H1 (cell line): ENCODE data around the gene JMJD7. TPM values are rescaled to one million over a fixed set of nuclear protein-coding genes. Genes with fewer than 3 reads are reported as not detected.

Experiments used
- CTCF ChIA-PET: fragments of 300-600 bp; sonication (Branson Sonifier 250); formaldehyde crosslinking; loops from one replicate; lab custom pipeline; 2021; ENCODE audit not compliant: partially characterized antibody; lab: Charles Lee
- POLR2A ChIA-PET: fragments of 300-600 bp; sonication (Branson Sonifier 250); formaldehyde crosslinking; loops from one replicate; lab custom pipeline; 2021; ENCODE audit warnings: inconsistent platforms; ENCODE audit not compliant: partially characterized antibody; lab: Charles Lee
- DNase-seq, 2 experiments: peaks; one replicate each; pipeline versions ENCODE4 v3.0.0 to v3.0.0-alpha.2; 2010 to 2022; ENCODE audit warnings: low spot score in 2 of 2, low read depth in 1 of 2, mixed read lengths in 1 of 2
- FAIRE-seq: peaks from 2 replicates; lab custom pipeline; 2011; peaks lifted over from hg19 to GRCh38; lab: Jason Lieb, UNC
- H2AFZ ChIP-seq: 2 replicates; pipeline ENCODE4 v1.8.1; 2012; ENCODE audit warnings: low read length, inconsistent platforms
- H2AK5ac ChIP-seq: 2 replicates; pipeline ENCODE4 v1.6.1; 2013; ENCODE audit warnings: low read depth, low read length
- H2BK120ac ChIP-seq: replicated peaks from 2 replicates; pipeline ENCODE3; 2013; ENCODE audit warnings: low read depth, low read length, inconsistent platforms
- H2BK12ac ChIP-seq: 2 replicates; pipeline ENCODE4 v1.6.1; 2013; ENCODE audit warnings: low read depth, low read length
- H2BK15ac ChIP-seq: 2 replicates; pipeline ENCODE4 v1.6.1; 2013; ENCODE audit warnings: low read length
- H2BK20ac ChIP-seq: 2 replicates; pipeline ENCODE4 v1.6.1; 2013; ENCODE audit warnings: low read length
- H2BK5ac ChIP-seq: 2 replicates; pipeline ENCODE4 v1.6.1; 2013; ENCODE audit warnings: low read depth, low read length
- H3K14ac ChIP-seq: 2 replicates; pipeline ENCODE4 v1.6.1; 2013; ENCODE audit warnings: inconsistent platforms; ENCODE audit not compliant: insufficient read length
- H3K18ac ChIP-seq: 2 replicates; pipeline ENCODE4 v1.6.1; 2013; ENCODE audit warnings: low read length; ENCODE audit errors: extremely low read depth
- H3K23ac ChIP-seq: 2 replicates; pipeline ENCODE4 v1.6.1; 2013; ENCODE audit warnings: inconsistent platforms; ENCODE audit not compliant: insufficient read length
- H3K23me2 ChIP-seq: 2 replicates; pipeline ENCODE4 v1.6.1; 2013; ENCODE audit warnings: low read depth, low read length
- H3K27ac ChIP-seq: 2 replicates; pipeline ENCODE4 v1.6.1; 2011; ENCODE audit warnings: low read depth, low read length, inconsistent platforms
- H3K27me3 ChIP-seq, 4 experiments: replicated peaks in 1 of 4; 1 replicate in 1 of 4; 2 replicates in 3 of 4; pipeline versions ENCODE4 v1.6.1 to v1.8.1; 2011 to 2013; ENCODE audit warnings: low read length in 3 of 4, mild to moderate bottlenecking in 3 of 4, inconsistent platforms in 2 of 4, mixed read lengths in 2 of 4, moderate library complexity in 1 of 4; ENCODE audit not compliant: control insufficient read depth in 3 of 4, insufficient read depth in 3 of 4; ENCODE audit errors: extremely low read depth in 1 of 4
- H3K36me3 ChIP-seq, 4 experiments: 2 replicates each; pipeline versions ENCODE4 v1.6.1 to v1.8.1; 2011 to 2013; ENCODE audit warnings: mild to moderate bottlenecking in 4 of 4, low read length in 3 of 4, moderate library complexity in 2 of 4, control low read depth in 1 of 4, inconsistent platforms in 1 of 4; ENCODE audit not compliant: insufficient read depth in 4 of 4, control insufficient read depth in 2 of 4
- H3K4ac ChIP-seq: replicated peaks from 2 replicates; pipeline ENCODE3; 2013; ENCODE audit warnings: low read length, low read depth, mixed read lengths, inconsistent platforms; ENCODE audit not compliant: insufficient read length
- H3K4me1 ChIP-seq, 4 experiments: replicated peaks in 1 of 4; 1 replicate in 1 of 4; 2 replicates in 3 of 4; pipeline versions ENCODE4 v1.6.1 to v1.8.1; 2011 to 2013; ENCODE audit warnings: low read length in 3 of 4, inconsistent platforms in 2 of 4, mixed read lengths in 1 of 4; ENCODE audit not compliant: insufficient read depth in 4 of 4, control insufficient read depth in 3 of 4
- H3K4me2 ChIP-seq, 2 experiments: 2 replicates each; pipeline versions ENCODE4 v1.6.1 to v1.8.1; 2011 to 2013; ENCODE audit warnings: low read depth in 2 of 2, low read length in 2 of 2, control low read depth in 1 of 2, inconsistent platforms in 1 of 2, mild to moderate bottlenecking in 1 of 2; ENCODE audit not compliant: insufficient read depth in 1 of 2
- H3K4me3 ChIP-seq, 4 experiments: fragments of 200-600, 300-600 bp in 1 of 4; sonication (generic), shearing (Covaris generic), sonication (Bioruptor Twin) in 1 of 4; 2 replicates each; pipeline versions ENCODE4 v1.5.1 to v1.8.1; 2011 to 2016; ENCODE audit warnings: low read length in 4 of 4, low read depth in 3 of 4, control low read depth in 2 of 4, inconsistent platforms in 2 of 4, mild to moderate bottlenecking in 2 of 4, mixed read lengths in 1 of 4, moderate library complexity in 1 of 4; ENCODE audit not compliant: insufficient read depth in 2 of 4; ENCODE audit errors: extremely low read depth in 1 of 4
- H3K56ac ChIP-seq: replicated peaks from 2 replicates; pipeline ENCODE3; 2013; ENCODE audit warnings: low read depth, mild to moderate bottlenecking, mixed read lengths, low read length, inconsistent platforms; ENCODE audit not compliant: insufficient read length
- H3K79me1 ChIP-seq: 2 replicates; pipeline ENCODE4 v1.6.1; 2013; ENCODE audit warnings: low read depth, low read length, control low read depth
- H3K79me2 ChIP-seq, 2 experiments: 2 replicates each; pipeline versions ENCODE4 v1.6.1 to v1.8.1; 2012 to 2013; ENCODE audit warnings: low read length in 2 of 2, mild to moderate bottlenecking in 2 of 2, inconsistent platforms in 1 of 2; ENCODE audit not compliant: insufficient read depth in 2 of 2, control insufficient read depth in 1 of 2
- H3K9ac ChIP-seq, 4 experiments: replicated peaks in 1 of 4; 1 replicate in 1 of 4; 2 replicates in 3 of 4; pipeline versions ENCODE4 v1.6.1 to v1.8.1; 2011 to 2013; ENCODE audit warnings: low read depth in 3 of 4, low read length in 3 of 4, control low read depth in 2 of 4, mild to moderate bottlenecking in 2 of 4, moderate library complexity in 2 of 4, inconsistent platforms in 1 of 4; ENCODE audit errors: extremely low read depth in 1 of 4
- H3K9me3 ChIP-seq, 2 experiments: 2 replicates each; pipeline versions ENCODE4 v1.6.1 to v1.8.1; 2012 to 2013; ENCODE audit warnings: mild to moderate bottlenecking in 2 of 2, moderate library complexity in 2 of 2, control low read depth in 1 of 2, inconsistent platforms in 1 of 2, low read depth in 1 of 2, low read length in 1 of 2, mixed read lengths in 1 of 2; ENCODE audit not compliant: insufficient read depth in 2 of 2
- H4K20me1 ChIP-seq, 2 experiments: replicated peaks in 1 of 2; 2 replicates each; pipeline versions ENCODE3 to v1.8.1; 2011 to 2013; ENCODE audit warnings: inconsistent platforms in 2 of 2, low read length in 2 of 2, mild to moderate bottlenecking in 1 of 2; ENCODE audit not compliant: insufficient read depth in 2 of 2, control insufficient read depth in 1 of 2
- H4K5ac ChIP-seq: 2 replicates; pipeline ENCODE4 v1.6.1; 2013; ENCODE audit warnings: low read length, low read depth, mixed read lengths, inconsistent platforms; ENCODE audit not compliant: insufficient read length
- H4K8ac ChIP-seq: 2 replicates; pipeline ENCODE4 v1.8.0; 2013; ENCODE audit warnings: mild to moderate bottlenecking, moderate library complexity, low read length, inconsistent platforms; ENCODE audit not compliant: insufficient read depth; ENCODE audit errors: extremely low read depth
- H4K91ac ChIP-seq: replicated peaks from 2 replicates; pipeline ENCODE3; 2013; ENCODE audit warnings: low read length, mixed read lengths, inconsistent platforms; ENCODE audit not compliant: insufficient read length
- MAFK ChIP-seq: IDR thresholded peaks from 2 replicates; pipeline ENCODE4 v1.6.1; 2012; ENCODE audit warnings: low read depth, mild to moderate bottlenecking, improper control_type of control experiment, low read length
- SP4 ChIP-seq: IDR thresholded peaks from 2 replicates; pipeline ENCODE4 v1.6.1; 2012; ENCODE audit warnings: low read length, inconsistent platforms
- WGBS, 2 experiments: shearing (Covaris generic) in 1 of 2; methylation state at CpG; one replicate each; pipeline versions ENCODE4 v1.1.6 to v1.1.7; 2013 to 2015; ENCODE audit warnings: low lambda C conversion rate in 2 of 2, mixed read lengths in 2 of 2, inconsistent platforms in 1 of 2, low coverage in 1 of 2, missing lambda C conversion rate in 1 of 2; ENCODE audit not compliant: insufficient replicate concordance in 2 of 2, insufficient coverage in 1 of 2, insufficient read length in 1 of 2; ENCODE audit errors: extremely low coverage in 1 of 2, missing lambda C conversion rate in 1 of 2; 5-methylcytosine and 5-hydroxymethylcytosine counted together
- polyA plus RNA-seq, 7 experiments: library from polyadenylated mRNA; depleted of rRNA in 3 of 7; stranded (reverse) in 5 of 7; unstranded in 2 of 7; fragments of >200 nt in 5 of 7; fragments of 200-250 nt in 2 of 7; gene quantifications; 1 replicate in 5 of 7; 2 replicates in 1 of 7; 4 replicates in 1 of 7; pipeline versions ENCODE4 v1.2.1 to v1.2.3, GENCODE V29; 2011 to 2013; ENCODE audit warnings: missing spikeins in 2 of 7, mixed read lengths in 2 of 7
- total RNA-seq: library from RNA; stranded (reverse); fragmentation: NEBNext Ultra II Directional; extraction: Animal tissue kit (Norgen Biotek cat#: 25700); gene quantifications from 2 replicates; pipeline ENCODE4 v1.2.1, GENCODE V29; 2021

Gene JMJD7
- total and polyA plus RNA-seq, 2 of the 8 experiments (the other 6 are each of a cell fraction or from before 2014, with no cell fraction given), result 15.0 to 20.0 TPM

- no peak overlapping the region for H3K23ac ChIP-seq
- H3K79me2 ChIP-seq, result no peaks in the 10 kb centered on the region; a peak in 1 of 4 replicates
- H2BK5ac ChIP-seq, result no peak overlapping the region
- DNase-seq (no peak), FAIRE-seq (no peak)
- no peaks in the 10 kb centered on the region for H3K23me2 ChIP-seq
- no peak overlapping the region for H3K4me3 ChIP-seq
- H2BK15ac ChIP-seq, result 0 out of 2 replicates have a peak overlapping the region, but pooled peaks have one; percentile 29
- H3K36me3 ChIP-seq, result no peaks in the 10 kb centered on the region
- no peak overlapping the region for H3K18ac ChIP-seq
- CTCF ChIA-PET, result interaction anchor here (0.6 to 2.4 kb wide), 4 partner anchors 12 to 889 kb away, joined by 3 to 20 read pairs (median 3); partner anchors contain the start of gene MAPKBP1
- H3K9me3 ChIP-seq, result no peaks in the 10 kb centered on the region
- H4K91ac ChIP-seq, result no peak overlapping the region
- peaks cover 0 to 2% of the 10 kb centered on the region in 2 experiments for H4K20me1 ChIP-seq
- no peak overlapping the region for H2AFZ ChIP-seq
- peaks cover 0 to 3% (median 2%) of the 10 kb centered on the region in 4 experiments; a peak in 4 of 7 replicates for H3K4me1 ChIP-seq
- H3K27ac ChIP-seq, result no peak overlapping the region; the same call in 1 of the 2 replicates
- POLR2A ChIA-PET, result interaction anchor here (1.4 kb wide), 1 partner anchor 22 kb away, joined by 4 read pairs; the partner anchor contains the start of gene MAPKBP1
- H3K4me2 ChIP-seq, result no peak overlapping the region
- no peak overlapping the region for H2BK12ac ChIP-seq
- no peak overlapping the region for H3K9ac ChIP-seq
- no peaks in the 10 kb centered on the region for H3K27me3 ChIP-seq
- 91% methylated on average over 10 of the region's 10 CpGs; no CpG with 5 or more reads in 1 of the 2 experiments for WGBS, 2 experiments
- no peak overlapping the region for H2AK5ac ChIP-seq
- H3K4ac ChIP-seq, result no peak overlapping the region
- no peak overlapping the region for H2BK20ac ChIP-seq
- H3K56ac ChIP-seq, result no peak overlapping the region
- TF ChIP-seq SP4 (no peak), MAFK (peak; percentile 65)
- no peak overlapping the region for H4K8ac ChIP-seq
- H3K79me1 ChIP-seq, result no peaks in the 10 kb centered on the region
- H2BK120ac ChIP-seq, result no peak overlapping the region
- no peak overlapping the region for H3K14ac ChIP-seq
- H4K5ac ChIP-seq, result no peak overlapping the region
Observed at GRCh38 chr15:41795996-41796856, 31.7 kb upstream of the JMJD7 start.
